Fibroblast of skin of back (primary cell): ENCODE measurements around the gene MMD.
"Not testable (repeated sequence)": the region's sequence is repeated elsewhere in the genome, so short reads cannot be mapped to it uniquely, and the experiment has no call there.

Source experiments
- DNase-seq: peaks from one replicate; pipeline ENCODE4 v3.0.0-alpha.2; 2013

MMD gene

GRCh38 chr17:55420067-55420775, 1.4 kb downstream of the MMD start:
- DNase-seq: no peak

DNA sequence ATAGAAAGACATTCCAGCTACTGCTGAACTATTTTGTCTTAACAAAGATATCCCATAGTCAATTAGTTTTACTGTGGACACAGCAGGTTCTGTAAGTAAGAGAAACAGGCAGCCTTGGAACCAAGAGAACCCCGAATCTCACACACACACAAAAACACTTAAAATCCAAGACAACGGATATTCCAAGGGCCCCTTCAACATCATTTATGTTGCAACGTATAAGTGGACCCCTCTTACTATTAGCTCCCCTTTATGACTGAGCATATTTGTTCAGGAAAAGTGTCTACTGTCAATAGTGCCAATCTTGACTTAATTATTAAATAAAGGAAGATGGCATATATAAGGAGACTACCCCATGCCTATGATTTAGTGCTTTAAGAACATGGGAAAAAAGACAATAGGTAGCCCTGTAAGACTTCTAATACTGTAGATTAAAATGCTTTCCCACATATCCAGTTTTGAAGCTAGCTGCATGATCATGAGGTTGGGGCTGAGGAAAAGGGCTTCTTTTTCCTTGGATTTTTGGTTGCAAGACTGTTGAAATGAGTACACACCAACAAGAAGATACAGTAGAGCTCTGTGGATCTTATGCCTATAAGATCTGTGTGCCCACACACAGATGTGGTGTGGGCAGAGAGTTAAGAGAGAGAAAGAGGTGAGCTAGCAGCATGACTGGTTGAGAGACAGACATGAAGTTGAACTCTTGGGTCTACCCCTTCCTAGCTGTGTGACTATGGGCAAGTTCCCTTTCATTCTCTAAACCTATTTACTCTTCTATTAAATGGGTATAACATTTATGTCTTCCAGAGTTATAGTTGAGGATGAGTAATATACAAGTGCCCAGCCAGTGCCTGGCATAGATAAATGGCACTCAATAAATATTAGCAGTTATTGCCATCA, 3.0 kb downstream of the MMD start:
- DNase-seq: no peak

DNA sequence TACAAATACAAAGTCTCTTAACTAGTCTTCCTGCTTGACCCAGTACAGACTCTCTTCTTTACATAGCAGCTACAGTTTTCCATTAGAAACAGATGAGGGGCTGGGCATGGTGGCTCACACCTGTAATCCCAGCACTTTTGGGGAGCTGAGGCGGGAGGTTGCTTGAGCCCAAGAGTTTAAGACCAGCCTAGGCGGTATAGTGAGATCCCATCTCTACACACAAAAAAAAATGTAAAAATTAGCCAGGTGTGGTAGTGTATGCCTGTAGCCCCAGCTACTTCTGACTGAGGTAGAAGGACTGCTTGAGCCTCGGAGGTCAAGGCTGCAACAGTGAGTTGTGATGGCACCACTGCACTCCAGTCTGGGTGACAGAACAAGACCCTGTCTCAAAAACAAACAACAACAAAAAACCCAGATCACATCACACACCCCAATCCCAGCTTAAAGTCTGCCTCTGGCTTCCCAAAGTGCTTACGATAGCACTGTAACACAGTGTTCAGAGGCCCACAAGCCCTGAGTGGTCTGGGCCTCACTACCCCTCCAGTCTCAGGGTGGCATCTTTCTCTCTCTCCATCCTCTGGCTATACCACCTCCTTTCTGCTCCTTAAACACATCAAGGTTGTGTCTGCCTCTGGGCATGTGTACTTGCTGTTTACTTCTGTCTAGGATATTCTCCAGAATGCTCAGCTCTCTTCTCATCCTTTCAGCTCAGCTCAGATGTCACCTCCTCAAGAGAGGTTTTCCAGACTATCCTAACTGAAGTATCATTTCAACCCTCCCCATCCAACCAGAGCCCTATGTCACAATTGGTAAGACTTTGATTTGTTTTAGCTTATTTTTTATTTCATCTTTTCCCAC, 4.0 kb downstream of the MMD start:
- DNase-seq: no peak

GRCh38 chr17:55416470-55417052, 5.1 kb downstream of the MMD start:
- DNase-seq: no peak

DNA sequence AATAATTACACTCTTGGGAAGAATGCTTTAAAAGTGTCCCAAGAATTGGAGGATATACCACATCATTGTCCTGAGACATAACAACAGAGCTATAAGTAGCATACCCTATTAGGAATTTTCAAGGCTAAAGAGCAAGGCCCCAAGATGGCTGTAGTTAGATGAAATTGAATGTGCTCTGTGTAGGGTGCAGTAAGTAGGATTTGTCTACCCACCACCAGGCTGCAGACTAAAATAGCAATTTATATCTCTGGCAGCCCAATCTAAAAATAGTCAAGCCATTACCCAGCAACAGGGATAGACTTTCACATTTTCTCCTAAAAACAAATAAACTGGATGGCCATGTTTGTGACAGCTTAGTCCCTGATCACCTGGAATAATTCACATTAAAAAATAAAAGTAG, 5.6 kb downstream of the MMD start:
- DNase-seq: no peak

- DNase-seq: no peak
Observed at GRCh38 chr17:55414983-55415382, 6.7 kb downstream of the MMD start.

DNA sequence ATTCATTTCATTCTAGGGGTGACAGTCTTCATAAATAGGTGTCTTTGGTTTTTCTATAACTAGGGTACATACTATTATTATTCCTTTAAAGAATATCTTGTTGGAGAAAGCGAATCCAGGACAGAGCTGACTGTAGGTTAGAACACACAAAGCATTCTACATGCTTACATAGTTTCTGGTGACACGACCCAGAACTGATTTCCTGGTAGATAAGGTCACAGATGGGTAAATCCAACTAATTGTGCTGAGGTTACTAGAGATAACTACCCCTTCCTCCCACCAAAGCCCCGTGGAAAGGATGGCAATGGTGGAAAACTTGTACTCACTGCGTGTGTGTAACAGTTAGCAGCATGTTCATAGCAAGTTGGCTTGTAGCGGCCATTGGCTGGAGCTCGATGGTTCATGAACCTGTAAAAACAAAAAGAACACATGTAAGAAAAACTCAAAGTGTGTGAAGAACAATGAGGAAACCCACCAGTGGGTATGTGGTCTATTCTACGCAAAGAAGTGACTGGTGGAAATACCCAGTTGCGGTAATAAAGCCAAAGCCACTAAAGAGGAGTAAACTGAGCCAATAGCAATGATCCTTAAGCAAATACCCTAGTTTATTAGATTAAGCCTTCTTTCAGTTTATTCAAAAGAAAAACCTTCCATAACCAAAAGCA, 7.7 kb downstream of the MMD start:
- DNase-seq: no peak

GRCh38 chr17:55411463-55411855, 10.2 kb downstream of the MMD start:
- DNase-seq: no peak

DNA sequence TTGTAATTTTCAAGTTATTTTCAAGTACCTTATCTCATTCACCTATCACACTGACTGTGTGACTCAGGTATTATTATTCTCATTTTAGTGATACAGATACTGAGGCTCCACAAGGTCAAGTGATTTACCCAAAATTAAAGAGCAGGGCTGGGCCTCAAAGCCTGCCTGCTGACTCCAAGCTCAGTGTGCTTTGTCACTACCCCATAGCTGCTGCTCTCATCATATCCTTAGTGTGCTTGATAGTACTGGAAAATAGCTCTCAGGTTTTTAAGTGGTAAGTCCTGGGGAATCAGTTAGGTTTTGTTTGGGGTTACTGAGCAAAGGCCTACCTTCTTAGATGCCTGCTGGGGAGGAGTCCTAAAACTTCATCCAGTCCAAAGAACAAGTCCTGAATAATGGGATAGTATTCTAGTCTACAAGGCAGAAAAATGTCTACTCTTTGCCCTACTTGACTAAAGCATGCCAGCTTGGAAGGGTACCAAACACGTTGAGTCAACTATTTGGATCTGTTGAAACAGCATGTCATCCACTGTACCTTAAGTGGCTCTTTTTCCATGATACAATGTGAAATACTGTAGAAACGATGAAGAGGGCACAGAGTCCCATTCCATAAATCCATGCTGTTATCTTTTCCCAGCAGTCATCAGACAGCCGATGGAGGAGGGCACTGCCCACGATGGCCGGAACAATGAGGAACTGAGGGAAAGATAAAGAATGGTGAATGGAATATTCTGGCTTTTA, 10.7 kb downstream of the MMD start:
- no peak for DNase-seq

DNA sequence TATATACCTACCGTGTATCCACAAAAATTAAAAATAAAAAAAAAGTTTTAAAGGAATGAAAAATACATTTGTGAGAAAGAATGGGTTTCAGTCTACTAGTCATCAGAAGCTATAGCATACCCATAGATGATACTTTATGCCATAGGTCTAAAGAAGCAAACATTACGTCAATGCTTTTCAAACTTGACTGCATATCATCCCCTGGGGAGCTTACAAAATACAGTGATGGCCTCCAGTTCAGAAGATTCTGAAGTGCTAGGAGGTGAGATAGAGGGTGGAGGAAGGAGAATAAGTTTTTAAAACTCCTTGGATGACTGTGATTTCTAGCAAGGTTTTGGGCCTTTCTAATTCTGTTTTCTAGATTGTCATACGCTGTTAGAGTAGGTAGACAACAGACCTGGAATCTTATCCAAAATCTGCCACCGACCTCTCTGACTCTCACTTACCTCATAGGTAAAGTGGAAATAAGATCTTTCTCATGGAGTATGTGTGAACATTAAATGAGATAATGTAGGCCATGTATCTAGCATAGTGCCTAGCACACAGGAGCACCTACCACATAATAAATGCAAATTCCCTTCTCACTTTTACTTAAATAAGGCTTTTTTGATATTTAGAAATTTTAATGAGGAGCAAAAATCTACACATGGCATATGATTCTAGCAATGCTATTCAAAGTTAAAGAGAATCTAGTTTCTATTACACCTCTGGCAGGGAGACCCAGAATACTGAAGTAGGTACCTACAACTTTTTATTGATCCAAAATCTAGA, 12.4 kb downstream of the MMD start:
- no peak for DNase-seq

- DNase-seq: no peak
Observed at GRCh38 chr17:55407641-55408566, 13.7 kb downstream of the MMD start.

- DNase-seq: no peak
Observed at GRCh38 chr17:55405600-55405999, 16.0 kb downstream of the MMD start.

GRCh38 chr17:55404197-55404596, 17.4 kb downstream of the MMD start:
- DNase-seq: not testable (repeated sequence)

- DNase-seq: no peak
Observed at GRCh38 chr17:55402374-55402773, 19.3 kb downstream of the MMD start.

DNA sequence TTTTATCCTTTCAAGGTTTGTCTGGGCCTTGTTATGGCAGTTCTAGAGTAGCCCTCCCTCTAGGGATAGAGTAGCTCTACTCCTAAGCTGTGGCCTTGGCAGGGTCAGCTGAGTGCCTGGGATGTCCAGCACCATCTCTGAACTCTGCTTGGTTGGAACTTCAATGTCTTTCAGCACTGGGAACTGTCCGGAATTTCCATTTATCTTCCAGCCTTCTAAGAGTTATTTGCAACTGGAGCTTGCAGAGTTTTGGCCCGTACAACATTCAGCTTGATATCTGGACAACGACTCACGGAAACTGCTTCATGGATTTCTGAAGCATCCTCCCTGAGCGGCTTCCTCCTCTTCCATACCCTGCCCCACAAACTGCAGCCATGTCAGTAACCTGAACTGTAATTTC, 22.9 kb downstream of the MMD start:
- DNase-seq: peak; percentile 6

GRCh38 chr17:55395803-55396505, 25.7 kb downstream of the MMD start:
- no peak for DNase-seq

DNA sequence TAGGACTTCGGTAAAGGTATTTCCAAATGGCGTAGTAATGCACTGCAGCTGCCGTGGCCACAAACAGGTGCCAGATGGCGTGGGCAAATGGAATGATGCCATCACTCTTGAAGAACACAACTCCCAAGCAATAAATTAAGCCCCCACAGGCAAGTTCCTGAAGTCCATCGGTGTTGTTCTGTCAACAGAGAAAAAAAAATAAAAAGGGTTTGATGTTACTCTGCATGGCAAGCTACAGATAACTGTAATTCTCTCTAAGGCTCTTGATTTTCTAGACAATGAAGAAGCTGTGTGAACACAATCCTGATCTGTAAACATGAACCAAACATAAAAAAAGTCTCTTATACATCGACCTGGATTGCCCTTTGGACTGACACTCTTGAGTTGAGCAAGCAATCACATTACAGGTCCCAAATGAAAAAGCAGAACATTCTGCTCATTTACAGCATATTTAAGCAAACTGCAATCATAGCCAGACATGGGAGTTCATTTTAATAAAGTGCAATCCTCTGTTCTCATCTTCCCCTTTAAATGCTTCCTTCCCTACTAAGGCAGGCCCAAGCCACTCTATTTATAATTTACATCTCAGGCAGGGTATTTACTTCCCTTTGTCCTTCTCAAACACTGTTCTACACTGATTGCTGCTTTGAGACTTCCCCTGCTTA, 27.1 kb downstream of the MMD start:
- DNase-seq: no peak
